ENCODE data around the gene ERN1. TPM values are rescaled to one million over a fixed set of nuclear protein-coding genes. Genes with fewer than 3 reads are reported as not detected.
A peak's percentile ranks its signal among the peaks of the same experiment; 100 is the strongest.
"Not testable (repeated sequence)": the region's sequence is repeated elsewhere in the genome, so short reads cannot be mapped to it uniquely, and the experiment has no call there.

The ERN1 gene
- total RNA-seq, 1 donor from 2014 or later: 52.6 TPM

GRCh38 chr17:64024781-64025731 is 104.9 kb downstream of the ERN1 start:
- H3K27ac ChIP-seq: peak overlapping the region; percentile 44
- no peaks in the 10 kb centered on the region for H3K36me3 ChIP-seq
- TF ChIP-seq CTCF (IDR thresholded peaks at IDR 0.05): no peak
- ATAC-seq (peak; percentile 7), DNase-seq (no peak)
- intact Hi-C loops (cut with DNase I): loop anchor here (10.0 kb wide), 1 partner anchor 110 kb away; the partner anchor contains the start of genes CSHL1 and GH1
- H3K9me3 ChIP-seq: no peaks in the 10 kb centered on the region
- no peaks in the 10 kb centered on the region for H3K27me3 ChIP-seq
- H3K4me3 ChIP-seq: no peak overlapping the region
- H3K4me1 ChIP-seq: peaks cover 19% of the 10 kb centered on the region

GRCh38 chr17:64024215-64024654 is 105.7 kb downstream of the ERN1 start:
- intact Hi-C loops (cut with DNase I): loop anchor here (10.0 kb wide), 1 partner anchor 109 kb away; the partner anchor contains the start of genes CSHL1 and GH1
- Histone ChIP-seq H3K36me3 (no peaks in the 10 kb centered on the region), H3K4me1 (peaks cover 19% of the 10 kb centered on the region), H3K27me3 (no peaks in the 10 kb centered on the region), H3K27ac (peak overlapping the region; percentile 36), H3K9me3 (no peaks in the 10 kb centered on the region), H3K4me3 (no peak overlapping the region)
- ATAC-seq (no peak), DNase-seq (no peak)
- no peak for TF ChIP-seq CTCF (IDR thresholded peaks at IDR 0.05)

GRCh38 chr17:64022611-64023063 is 107.3 kb downstream of the ERN1 start:
- Histone ChIP-seq H3K4me1 (peaks cover 19% of the 10 kb centered on the region), H3K27ac (no peak overlapping the region), H3K36me3 (no peaks in the 10 kb centered on the region), H3K4me3 (no peak overlapping the region), H3K27me3 (no peaks in the 10 kb centered on the region), H3K9me3 (no peaks in the 10 kb centered on the region)
- intact Hi-C loops (cut with DNase I): loop anchor here (10.0 kb wide), 1 partner anchor 108 kb away; the partner anchor contains the start of genes CSHL1 and GH1
- TF ChIP-seq CTCF (IDR thresholded peaks at IDR 0.05): no peak
- DNase-seq (no peak), ATAC-seq (no peak)

GRCh38 chr17:64020056-64020766 is 109.7 kb downstream of the ERN1 start, which contains the start of gene ICAM2:
Gene ICAM2, minus strand, starts transcription at chr17:64020633. Its CDS starts 13,942 bp downstream, at chr17:64006691.
- no peak for TF ChIP-seq CTCF (IDR thresholded peaks at IDR 0.05)
- no peaks in the 10 kb centered on the region for H3K9me3 ChIP-seq
- H3K27me3 ChIP-seq: no peaks in the 10 kb centered on the region
- ATAC-seq: peak; percentile 89
- peak within 1 kb of the TSS; percentile 72 for H3K27ac ChIP-seq
- DNase-seq: no peak
- peaks cover 23% of the 10 kb centered on the region for H3K4me1 ChIP-seq
- intact Hi-C loops (cut with DNase I): loop anchor here (10.0 kb wide), 1 partner anchor 105 kb away; the partner anchor contains the start of genes CSHL1 and GH1
- H3K36me3 ChIP-seq: no peaks in the 10 kb centered on the region
- H3K4me3 ChIP-seq: peak within 1 kb of the TSS; percentile 50

GRCh38 chr17:64019551-64019961 is 110.4 kb downstream of the ERN1 start:
- DNase-seq; H3K9me3 ChIP-seq; H3K27me3 ChIP-seq; intact Hi-C loops (cut with DNase I); ATAC-seq; H3K36me3 ChIP-seq: not testable (repeated sequence)
- H3K4me1 ChIP-seq: peaks cover 24% of the 10 kb centered on the region
- H3K4me3 ChIP-seq: peak overlapping the region; percentile 50
- H3K27ac ChIP-seq: peak overlapping the region; percentile 72

Data from upper lobe of right lung (tissue), 1 donor.